Fibroblast of skin of left biceps (primary cell): ENCODE data around the gene RFLNA.
"Not testable (repeated sequence)": the region's sequence is repeated elsewhere in the genome, so short reads cannot be mapped to it uniquely, and the experiment has no call there.

ENCODE experiments used
- DNase-seq, 2 experiments: peaks; one replicate each; pipeline ENCODE4 v3.0.0-alpha.2; 2013; ENCODE audit warnings: low read depth in 2 of 2

RFLNA gene

DNA sequence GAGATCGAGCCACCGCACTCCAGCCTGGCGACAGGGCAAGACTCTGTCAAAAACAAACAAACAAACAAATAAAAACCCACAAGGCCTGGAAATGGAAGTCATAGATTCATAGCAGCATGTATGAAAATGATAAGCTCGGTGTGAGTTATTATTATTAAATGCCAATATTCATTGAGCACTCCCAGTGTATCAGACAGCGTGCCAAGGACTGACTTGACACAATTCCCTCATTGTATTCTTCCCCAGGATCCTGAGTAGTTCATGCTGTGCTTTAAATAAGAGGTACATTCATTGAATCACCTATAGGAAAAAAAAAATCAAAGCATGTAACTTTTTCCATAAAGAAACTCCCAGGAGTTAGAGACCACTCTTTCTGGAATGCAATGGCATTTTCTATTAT is 12.6 kb upstream of the RFLNA start:
- no peak for DNase-seq

DNA sequence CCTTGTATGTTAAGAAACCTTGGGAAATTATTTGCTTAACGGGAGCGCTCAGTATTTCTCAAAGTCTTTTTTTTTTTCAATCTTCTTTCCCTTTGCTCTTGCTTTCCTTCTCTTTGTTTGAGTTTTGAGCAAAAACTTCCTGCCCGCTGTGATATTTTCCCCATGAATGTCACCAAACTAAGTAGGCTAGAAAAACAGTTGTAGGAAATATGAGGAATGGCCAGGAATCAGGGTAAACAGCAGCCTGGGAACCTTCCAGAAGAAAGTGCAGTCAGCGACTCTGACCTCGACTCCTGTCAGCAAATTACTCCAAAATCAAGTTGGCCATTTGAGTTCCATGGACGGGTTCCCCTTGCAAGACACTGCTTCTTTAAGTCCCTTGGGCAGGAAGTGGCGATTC is 11.6 kb upstream of the RFLNA start:
- DNase-seq: no peak

DNA sequence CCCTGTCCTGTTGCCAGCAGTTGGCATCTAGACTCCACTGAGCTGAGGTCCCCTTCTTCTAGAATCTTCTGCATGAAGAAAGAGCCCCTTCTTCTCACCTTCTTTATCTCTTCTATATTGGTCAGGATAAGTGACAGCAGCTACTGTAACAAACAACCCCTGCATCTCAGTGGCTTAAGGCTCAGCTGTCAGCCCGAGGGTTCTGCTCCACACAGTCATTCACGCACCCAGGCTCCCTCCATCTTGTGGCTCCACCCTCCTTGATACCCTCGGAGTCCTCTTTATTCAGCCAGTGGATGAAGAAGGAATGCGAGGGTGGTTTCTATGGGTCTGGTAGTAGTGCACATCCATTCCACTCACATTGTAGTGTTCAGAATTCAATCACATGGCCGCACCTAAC is 10.5 kb upstream of the RFLNA start:
- no peak for DNase-seq

DNA sequence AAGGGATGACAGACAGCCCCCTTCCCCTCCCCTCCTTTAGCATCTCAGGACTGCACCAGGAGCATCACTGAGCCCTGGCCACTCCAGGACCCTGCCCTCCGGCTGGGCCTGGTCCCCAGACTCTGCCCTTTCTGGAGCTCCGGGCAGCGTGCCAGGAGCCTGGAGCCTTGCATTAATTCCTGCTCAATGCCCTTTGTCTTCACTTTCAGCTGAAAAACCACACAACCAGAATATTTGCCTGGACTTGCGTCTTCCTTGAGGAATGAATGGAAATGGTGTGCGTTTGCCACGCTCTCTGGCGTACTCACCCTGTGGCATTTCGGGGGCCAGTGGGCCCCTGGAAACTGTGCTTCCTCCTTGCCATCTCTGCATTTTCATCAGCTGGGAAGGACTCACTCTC is 8.5 kb upstream of the RFLNA start:
- no peak for DNase-seq

DNA sequence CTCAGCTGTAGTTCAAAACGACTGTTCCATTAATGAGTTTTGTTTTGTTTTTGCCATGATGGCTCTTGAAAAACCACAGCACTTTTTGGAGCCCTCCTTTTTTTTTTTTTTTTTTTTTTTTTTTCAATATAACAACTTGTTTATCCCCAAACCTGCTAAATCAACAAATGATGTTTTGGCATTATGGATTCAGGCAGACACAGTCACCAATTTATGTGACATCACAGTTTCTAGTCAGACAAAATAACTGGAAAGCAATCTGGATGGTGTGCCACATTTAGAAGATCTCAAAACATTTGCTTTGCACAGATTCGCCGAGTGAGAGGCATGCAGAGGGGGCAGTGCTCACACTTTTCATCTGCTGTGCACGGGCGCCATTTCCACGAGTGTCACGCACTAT is 7.9 kb upstream of the RFLNA start:
- DNase-seq: no peak

DNA sequence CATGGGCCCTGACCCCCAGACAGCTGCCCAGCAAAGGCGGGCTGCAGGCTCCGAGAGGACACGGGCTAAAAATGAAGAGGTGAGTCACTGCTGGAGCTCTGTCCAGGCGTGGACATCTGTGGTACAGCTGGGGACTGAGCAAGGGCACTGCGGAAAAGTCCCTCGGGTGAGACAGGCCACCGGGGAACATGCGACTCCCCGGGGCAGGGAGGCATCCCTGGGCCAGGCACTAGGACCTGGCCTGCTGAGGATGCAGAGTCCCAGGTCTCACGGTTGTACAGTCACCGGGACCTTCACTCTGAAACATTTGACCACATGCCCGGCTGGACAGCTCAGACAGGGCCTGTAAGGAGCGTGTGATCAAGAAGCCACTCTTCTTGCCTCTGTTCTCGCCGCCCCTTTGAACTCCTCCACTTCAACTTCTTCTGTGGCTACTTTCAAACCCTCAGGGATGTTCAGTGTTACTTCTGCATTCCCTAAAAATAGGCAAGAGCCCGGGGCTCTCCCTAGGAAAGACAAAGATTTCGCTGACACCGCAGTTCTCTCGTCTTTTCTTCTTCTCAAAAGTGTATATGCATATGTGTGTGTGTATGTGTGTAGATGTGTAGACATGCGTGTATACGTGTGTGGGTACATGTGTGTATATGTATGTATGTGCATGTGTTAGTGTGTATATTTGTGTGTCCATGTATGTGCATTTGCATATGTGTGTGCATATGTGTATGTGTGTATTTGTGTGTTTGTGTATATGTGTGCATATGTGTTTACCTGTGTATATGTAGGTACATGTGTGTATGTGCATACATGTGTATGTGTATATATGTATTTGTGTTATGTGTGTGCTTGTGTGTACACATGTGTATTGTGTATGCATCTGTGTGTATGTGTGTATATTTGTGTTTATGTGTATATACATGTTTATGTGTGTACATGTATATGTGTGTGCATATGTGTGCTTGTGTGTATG is 5.0 kb upstream of the RFLNA start:
- DNase-seq: no peak

DNA sequence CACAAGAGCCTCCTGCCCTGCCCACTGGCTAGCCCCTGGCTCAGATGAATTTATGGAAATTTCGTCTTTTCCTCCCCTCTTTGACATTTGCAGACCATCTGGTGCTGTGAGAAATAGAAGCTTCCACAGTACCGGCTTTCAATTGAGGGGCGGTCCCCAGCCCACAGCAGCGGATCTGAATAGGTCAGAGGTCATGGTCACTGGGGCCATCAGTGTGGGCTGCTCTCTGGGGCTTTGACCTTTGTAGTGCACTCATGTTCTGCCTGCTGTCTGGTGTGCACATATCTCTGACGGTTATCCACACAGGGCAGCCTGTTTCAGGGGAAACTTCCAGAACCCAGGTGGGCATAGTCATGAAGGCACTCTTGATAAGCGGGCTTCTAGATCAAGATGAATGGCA is 2.5 kb upstream of the RFLNA start:
- no peak for DNase-seq

DNA sequence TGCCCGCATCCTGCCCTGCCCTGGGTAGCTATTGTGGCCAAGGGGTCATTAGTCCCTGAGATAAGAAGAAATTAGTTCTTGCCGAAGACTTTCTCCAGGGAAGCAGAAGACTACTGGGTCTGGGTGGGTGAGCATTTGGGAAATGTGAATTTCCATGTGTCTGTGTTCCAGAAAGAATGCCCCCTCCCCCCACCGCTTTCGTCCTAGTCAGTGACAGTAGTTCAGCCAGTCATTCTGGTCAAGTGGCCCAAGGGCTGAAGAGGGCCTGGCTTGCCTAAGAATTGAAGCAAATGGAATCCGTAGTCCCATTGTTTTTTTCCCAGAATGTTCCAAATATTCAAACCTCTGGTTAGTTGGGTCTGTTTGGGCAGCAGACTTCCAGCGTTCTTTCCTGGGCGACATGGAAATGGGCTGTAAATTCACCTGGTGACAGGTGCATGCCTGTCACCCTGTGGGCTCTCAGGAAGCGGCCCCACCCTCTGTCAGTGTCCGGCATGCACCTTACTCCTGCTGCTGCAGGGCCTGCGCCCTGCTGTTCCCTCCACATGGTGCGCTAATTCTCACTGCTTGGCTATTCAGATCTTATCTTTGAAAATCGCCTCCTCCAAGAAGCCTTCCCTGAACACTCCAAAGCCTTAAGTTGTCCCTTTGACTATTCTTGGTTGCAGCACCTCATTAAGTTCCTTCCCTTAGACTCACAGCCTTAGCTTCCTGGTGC is 1.4 kb upstream of the RFLNA start:
- DNase-seq: no peak

DNA sequence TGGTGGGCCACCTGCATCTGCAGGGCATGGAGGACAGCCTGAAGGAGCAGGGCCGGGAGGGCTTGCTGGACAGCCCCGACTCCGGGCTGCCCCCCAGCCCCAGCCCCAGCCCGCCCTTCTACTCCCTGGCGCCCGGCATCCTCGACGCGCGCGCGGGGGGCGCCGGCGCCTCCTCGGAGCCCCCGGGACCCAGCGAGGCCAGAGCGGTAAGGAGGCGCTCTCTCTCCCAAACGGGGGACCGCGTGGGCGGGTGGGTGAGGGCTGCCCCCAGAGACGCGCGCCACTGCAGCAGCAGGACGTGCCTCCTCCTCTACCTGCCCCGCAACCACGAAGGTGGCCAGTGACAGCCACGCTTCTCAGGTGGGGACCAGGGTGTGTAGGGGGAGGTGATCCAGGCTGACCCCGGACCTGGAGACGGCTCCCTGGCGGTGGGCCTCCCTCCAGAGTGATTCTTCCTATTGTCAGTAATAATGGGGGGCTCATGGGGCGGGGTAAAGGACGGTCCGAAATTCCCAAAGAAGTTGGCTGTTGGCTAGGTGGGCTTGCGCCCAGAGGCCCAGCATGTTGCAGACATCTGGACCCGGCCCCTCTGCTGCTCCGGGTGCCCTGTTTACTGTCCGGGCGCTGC is 652 bp downstream of the RFLNA start:
- no peak for DNase-seq

DNA sequence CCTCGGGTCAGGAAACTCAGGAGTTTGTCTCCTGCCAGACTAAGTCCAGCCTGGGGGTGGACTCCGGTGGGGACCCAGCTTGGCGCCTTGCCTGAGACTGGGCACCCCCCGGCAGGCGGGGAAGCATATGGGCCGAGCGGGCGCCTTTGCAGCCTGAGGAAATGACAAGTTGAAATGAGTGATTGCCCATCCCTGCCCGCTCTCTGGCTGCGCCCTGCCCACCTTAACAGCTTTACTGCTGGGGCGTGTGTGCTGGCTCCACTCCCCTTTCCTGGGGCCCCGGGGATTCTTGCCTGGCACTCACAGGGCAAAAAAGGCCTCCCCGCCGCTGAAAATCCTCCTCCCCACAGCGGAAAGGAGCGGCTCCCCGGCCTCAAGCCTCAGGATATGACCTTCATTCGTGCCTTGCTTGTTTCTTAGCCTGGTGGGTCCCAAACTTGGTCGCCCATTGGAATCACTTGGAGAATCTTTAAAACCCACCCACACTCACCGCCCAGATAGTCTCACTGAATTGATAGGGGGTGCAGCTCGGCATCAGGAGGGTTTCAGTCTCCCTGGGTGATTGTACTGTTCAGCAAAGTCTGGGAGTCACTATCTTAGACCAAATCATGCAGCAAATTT is 1.5 kb downstream of the RFLNA start:
- DNase-seq: no peak

DNA sequence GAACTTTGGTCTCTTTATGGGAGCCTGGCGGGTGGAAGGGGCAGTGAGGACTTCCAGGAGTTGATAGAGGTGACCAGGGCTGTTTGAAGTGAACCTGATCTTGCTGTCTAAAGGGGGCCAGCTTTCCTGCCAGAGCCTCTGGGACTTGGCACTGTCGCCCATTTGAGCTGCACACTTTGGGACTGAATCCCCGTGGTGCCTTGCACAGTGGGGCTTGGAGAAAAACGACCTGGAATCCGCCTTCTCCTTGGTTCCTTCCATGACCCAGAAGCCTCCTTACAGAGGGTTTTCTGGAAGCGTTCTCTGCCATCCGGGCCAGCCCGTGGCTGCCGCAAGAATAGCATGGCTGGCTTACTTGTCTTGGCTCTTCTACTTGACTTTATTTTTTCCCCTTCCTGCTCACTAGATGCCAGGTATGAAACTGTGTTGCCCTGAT is 2.0 kb downstream of the RFLNA start:
- DNase-seq: no peak

DNA sequence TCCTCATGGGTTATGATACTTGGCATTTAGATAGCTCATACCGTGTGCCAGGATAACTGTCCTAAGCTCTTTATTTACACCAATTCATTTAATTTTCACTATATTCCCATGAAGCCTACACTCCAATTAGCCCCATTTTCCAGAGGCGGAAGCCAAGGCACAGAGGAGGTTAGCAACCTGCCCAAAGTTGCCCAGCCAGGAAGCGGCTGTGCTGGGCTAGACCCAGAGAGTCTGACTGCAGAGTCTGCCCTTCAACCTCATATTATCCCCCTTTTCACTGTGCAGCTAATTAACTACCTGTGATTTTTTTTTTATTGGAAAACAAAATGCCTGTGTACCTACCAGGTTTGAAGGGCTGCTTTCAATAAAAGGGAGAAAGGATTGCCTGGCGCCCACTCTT is 2.5 kb downstream of the RFLNA start:
- DNase-seq: no peak

DNA sequence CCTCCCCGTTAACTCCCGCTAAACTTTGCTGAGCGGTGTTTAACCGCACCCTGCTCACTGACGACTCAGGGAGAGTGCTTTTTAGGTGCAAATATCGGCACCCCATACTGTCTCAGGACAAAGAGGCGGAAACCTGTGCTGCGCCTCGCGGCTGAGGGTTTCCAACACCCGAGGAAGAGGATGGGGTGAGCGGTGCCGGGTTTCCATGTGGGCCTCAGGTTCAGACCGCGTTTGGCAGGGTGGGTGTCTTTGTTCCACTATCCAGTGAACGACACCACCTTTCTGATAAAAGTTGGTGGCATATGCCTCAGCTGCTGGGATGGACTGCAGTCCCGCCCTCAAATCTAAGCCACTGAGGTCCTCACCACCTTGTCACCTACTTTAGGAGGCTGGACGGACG is 3.0 kb downstream of the RFLNA start:
- DNase-seq: no peak

DNA sequence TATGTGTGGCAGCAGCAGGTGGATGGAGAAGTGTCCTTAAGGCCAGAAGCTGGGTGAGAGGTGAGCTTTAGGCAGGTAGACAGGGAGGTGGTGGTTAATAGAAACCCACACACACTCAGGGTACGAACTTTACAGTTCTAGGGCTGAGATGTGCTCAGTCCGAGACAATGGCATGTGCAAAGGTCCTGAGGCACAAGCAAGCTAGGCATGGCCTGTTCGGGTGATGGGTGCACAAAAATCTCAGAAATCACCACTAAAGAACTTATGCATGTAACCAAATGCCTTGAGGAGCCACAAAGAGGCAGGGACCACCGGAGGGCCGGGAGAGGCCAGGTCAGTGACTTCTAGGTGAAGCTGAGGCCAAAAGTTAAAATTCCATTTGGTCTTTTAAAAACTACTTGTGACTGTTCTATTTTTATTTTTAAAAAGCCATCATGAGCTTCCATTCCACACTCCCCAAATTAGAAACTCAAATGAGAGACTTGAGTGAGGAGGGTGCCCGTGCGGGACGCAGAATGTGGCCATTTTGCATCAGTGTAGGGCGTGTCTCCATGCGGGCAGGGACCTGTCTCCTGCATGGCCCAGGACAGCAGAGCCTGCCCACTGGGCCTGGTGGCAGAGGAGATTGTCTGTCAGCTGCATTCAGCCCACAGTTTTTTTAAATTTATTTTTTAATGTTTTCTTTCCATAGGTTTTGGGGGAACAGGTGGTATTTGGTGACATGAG is 4.0 kb downstream of the RFLNA start:
- no peak for DNase-seq

DNA sequence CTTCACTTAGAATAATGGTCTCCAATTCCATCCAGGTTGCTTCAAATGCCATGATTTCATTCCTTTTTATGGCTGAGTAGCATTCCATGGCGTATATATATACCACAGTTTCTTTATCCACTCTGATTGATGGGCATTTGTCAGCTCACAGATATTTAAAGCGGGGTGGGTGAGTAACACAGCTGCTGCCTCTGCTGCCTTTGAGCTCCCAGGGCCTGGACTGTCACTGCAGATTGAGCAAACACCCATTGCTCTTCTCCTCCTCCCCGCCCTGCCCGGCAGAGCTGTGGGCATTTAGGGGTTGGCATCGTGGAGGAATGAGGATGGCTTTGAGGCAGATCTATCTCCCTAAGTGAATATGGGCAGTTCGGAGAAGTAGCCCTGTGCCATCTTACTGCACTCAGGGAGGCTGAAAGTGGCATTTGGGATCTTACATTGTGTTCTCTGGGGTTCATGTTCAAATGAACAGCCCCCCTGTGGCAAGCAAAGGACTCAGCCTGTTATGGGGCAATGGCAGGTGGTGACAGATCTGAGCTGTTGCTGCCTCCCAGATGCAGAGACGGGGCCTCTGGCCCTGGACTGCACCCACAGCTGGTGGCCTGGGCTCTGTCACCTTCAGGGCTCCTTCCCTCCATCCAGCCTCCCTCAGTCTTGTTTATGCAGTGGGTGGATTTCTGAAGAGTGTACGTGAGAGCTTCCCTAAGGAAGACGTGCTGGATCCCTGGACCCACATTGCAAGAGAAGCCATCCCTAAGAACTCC is 4.9 kb downstream of the RFLNA start:
- DNase-seq: no peak

DNA sequence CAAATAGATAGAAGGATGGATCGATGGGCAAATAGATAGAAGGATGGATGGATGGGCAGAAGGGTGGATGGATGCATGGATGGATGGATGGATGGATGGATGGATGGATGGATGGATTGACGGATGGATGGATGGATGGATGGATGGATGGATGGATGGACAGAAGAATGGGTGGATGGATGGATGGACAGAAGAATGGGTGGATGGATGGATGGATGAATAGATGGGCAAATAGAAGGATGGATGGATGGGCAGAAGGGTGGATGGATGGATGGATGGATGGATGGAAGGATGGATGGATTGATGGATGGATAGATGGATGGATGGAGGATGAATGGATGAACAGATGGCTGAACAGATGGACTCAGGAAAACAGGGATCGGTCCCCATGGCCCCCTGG is 5.8 kb downstream of the RFLNA start:
- not testable (repeated sequence) for DNase-seq

DNA sequence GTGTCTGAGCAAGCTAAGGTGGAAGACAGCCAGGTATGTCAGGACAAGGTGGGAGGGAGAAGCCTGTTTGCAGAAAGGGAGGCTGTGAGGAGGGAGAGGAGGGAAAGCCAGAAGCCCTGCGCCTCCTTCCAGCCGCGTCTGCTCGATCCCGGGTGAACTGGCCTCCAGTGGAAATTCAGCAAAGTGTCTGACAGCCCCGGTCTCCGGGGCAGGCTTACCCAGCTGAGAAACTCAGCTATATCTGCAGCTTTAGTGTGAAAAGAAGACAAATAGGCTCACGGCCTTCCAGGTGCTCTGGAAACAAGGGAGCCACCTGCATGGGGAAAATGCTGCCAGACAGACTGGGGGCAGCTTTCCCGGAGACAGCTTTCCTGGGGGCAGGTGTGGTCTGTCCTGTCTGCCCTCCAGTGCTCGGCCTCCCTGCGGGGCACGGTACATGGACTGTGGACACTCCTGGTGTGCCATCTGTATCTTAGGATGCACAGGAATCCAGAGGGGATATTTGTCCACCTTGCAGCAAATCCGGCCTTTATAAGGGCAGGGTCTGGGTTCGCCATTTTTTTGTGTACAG is 6.3 kb downstream of the RFLNA start:
- DNase-seq: no peak

DNA sequence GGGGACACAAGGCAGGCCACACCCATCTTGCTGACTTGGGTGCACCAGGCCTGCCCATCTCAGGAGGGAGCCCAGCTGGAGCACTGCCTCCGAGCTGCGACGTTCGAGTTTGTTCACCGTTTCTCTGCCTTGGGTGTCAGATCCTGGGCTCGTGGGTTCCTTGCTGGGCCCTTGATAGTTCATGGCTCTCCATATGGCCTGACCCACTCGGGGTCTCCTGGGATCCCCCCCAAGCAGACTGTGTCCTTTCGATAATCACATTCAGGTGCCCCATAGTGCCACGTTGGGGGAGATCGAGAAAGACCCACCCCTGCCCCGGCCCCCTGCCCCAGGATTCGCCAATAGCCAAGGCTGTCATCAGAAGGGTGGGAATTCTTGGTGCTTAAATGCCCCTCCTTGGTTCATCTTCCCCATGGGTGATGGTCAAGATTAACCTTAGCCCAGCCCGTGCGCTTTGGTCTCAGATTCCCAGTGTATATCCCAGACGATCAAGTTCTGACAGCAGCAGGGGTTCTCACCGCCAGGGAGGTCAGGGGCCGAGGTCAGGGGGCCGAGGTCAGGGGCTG is 7.4 kb downstream of the RFLNA start:
- DNase-seq: no peak

DNA sequence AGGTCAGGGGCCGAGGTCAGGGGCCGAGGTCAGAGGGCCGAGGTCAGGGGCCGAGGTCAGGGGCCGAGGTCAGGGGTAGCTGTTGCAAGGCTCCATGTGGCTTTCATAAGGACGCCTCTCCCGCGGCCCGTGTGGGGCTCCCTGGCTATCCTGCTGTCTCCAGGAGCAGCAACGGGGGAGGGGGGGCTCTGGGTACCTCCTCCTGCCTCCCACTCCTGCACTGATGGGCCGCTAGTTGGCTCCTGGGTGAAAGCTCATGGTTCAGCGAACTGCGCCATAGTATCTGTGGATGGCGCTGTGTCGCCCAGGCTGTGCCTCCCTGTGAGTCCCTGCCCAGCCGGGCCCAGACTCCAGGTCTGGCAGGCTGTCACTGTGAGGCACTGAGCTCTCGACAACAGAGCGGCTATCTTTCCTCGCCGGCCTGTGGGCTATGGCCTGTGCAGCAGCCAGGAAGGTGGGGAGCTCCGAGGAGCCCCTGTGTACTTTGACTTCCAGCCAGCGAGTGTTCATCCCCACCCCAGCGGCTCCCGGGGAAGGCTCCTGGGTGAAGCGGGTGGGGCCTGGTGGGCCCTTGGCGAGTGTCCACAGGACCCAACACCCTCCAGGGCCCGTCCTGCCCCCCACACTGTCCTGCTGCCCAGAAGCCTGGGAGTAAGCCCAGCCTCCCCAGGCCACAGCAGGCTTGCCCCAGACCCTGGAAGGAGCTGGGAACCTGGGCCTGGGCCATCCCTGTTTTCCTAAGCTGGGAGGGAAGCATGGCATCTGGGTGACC is 8.1 kb downstream of the RFLNA start:
- DNase-seq: no peak
